Spinal cord (tissue), 10 donors: ENCODE results near the gene TMEM53. TPM values are rescaled to one million over a fixed set of nuclear protein-coding genes. Genes with fewer than 3 reads are reported as not detected.
A peak's percentile ranks its signal among the peaks of the same experiment; 100 is the strongest.
"Not testable (repeated sequence)": the region's sequence is repeated elsewhere in the genome, so short reads cannot be mapped to it uniquely, and the experiment has no call there.

Source experiments
- DNase-seq, 6 donors: peaks; one replicate each; pipeline versions ENCODE4 v3.0.0 to v3.0.0-alpha.2; 2013 to 2015; ENCODE audit warnings: low spot score in 6 of 6, low read depth in 4 of 6
- H3K27ac ChIP-seq: one replicate; pipeline ENCODE4 v1.5.1; 2013; ENCODE audit warnings: low read depth, low read length, control low read depth
- H3K27me3 ChIP-seq: one replicate; pipeline ENCODE4 v1.6.1; 2013; ENCODE audit warnings: low read length; ENCODE audit not compliant: control insufficient read depth, insufficient read depth
- H3K36me3 ChIP-seq: one replicate; pipeline ENCODE4 v1.6.1; 2013; ENCODE audit warnings: low read length; ENCODE audit not compliant: control insufficient read depth, insufficient read depth
- H3K4me1 ChIP-seq: one replicate; pipeline ENCODE4 v1.6.1; 2013; ENCODE audit warnings: low read length; ENCODE audit not compliant: control insufficient read depth, insufficient read depth
- H3K4me3 ChIP-seq: one replicate; pipeline ENCODE4 v1.5.1; 2013; ENCODE audit warnings: low read depth, low read length, control low read depth
- H3K9me3 ChIP-seq: one replicate; pipeline ENCODE4 v1.6.1; 2013; ENCODE audit warnings: low read length; ENCODE audit not compliant: control insufficient read depth, insufficient read depth
- WGBS: methylation state at CpG from one replicate; pipeline ENCODE4 v1.1.5; 2013; ENCODE audit warnings: missing lambda C conversion rate; ENCODE audit not compliant: insufficient coverage; 5-methylcytosine and 5-hydroxymethylcytosine counted together
- polyA plus RNA-seq, 2 donors: library from polyadenylated mRNA; unstranded; fragments of 120-200 nt; gene quantifications; one replicate each; pipeline ENCODE4 v1.2.1, GENCODE V29; 2013; ENCODE audit not compliant: insufficient read length in 2 of 2
- total RNA-seq, 2 donors: library from RNA; depleted of rRNA in 1 of 2; stranded (reverse); fragments of 120-200 nt in 1 of 2; fragments of >200 nt in 1 of 2; gene quantifications; one replicate each; pipeline versions ENCODE4 v1.2.3 to v1.2.4, GENCODE V29; 2013 to 2014
- donor health status: healthy.

Gene TMEM53
- total and polyA plus RNA-seq, 4 donors, result 3.0 to 14.8 (median 11.9) TPM

DNA sequence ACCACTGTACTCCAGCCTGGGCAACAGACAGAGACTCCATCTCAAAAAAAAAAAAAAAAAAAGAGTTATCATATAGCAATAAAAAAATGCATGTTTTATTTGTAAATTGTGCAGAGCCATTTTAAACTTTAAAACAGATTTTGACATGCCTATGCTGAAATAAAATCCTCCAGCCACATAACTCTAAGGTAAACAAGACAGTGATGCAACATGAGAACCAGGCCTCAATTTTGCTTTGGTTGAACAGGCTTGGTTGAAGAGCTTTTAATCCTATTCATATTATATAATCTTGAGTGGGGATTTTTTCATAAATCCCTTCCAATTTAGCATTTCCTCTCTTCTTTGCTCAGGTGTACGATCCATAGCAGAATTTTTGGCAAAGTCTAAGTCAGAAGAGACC, 26.3 kb upstream of the TMEM53 start:
- Histone ChIP-seq H3K27ac (no peak overlapping the region), H3K9me3 (no peaks in the 10 kb centered on the region), H3K27me3 (no peaks in the 10 kb centered on the region), H3K4me3 (no peak overlapping the region), H3K36me3 (no peaks in the 10 kb centered on the region), H3K4me1 (peaks cover 4% of the 10 kb centered on the region)
- no peak for DNase-seq
- no CpG with 5 or more reads among the region's 1 CpG for WGBS

DNA sequence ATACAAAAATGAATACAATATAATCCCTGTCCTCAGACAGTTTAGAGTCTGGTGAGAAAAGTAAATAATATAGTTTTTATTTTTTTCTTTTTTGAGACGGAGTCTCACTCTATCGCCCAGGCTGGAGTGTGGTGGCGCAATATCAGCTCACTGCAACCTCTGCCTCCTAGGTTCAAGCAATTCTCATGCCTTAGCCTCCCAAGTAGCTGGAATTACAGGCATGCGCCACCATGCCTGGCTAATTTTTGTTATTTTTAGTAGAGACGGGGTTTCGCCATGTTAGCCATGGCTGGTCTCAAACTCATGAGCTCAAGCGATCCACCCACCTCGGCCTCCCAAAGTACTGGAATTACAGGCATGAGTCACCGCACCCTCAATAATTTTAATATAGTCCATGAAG, 25.1 kb upstream of the TMEM53 start:
- not testable (repeated sequence) for DNase-seq, H3K9me3 ChIP-seq, H3K36me3 ChIP-seq, H3K4me1 ChIP-seq, H3K27me3 ChIP-seq, H3K27ac ChIP-seq, H3K4me3 ChIP-seq
- 100% methylated on average over 3 of the region's 9 CpGs for WGBS

DNA sequence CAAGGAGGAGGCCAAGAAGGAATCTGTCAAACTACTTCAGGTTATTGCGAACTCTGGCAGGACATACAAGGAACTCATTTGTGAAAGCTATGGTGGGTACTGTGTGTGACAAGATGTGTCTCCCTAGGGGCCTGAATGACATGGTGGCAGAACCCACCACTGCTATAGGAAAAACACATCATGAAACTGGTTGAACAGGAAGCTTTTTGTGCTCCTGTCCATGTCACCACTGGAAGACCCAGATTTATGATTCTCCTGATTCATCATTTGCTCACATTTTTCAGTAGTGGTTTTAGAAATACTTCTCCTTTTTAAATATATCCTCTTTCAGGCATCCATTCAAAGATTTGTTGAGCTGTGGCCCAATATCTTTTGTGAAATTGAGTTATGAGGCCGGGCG, 23.9 kb upstream of the TMEM53 start:
- 100% methylated on average over 1 of the region's 3 CpGs for WGBS
- Histone ChIP-seq H3K36me3 (no peaks in the 10 kb centered on the region), H3K27me3 (no peaks in the 10 kb centered on the region), H3K27ac (no peak overlapping the region), H3K4me3 (no peak overlapping the region), H3K4me1 (peaks cover 4% of the 10 kb centered on the region), H3K9me3 (no peaks in the 10 kb centered on the region)
- no peak for DNase-seq

- 86% methylated on average over 5 of the region's 7 CpGs for WGBS
- Histone ChIP-seq H3K27ac (no peak overlapping the region), H3K4me3 (no peak overlapping the region), H3K36me3 (no peaks in the 10 kb centered on the region), H3K27me3 (no peaks in the 10 kb centered on the region), H3K9me3 (no peaks in the 10 kb centered on the region), H3K4me1 (peaks cover 4% of the 10 kb centered on the region)
- DNase-seq, result no peak
Observed at GRCh38 chr1:44696789-44697345, 22.6 kb upstream of the TMEM53 start.

DNA sequence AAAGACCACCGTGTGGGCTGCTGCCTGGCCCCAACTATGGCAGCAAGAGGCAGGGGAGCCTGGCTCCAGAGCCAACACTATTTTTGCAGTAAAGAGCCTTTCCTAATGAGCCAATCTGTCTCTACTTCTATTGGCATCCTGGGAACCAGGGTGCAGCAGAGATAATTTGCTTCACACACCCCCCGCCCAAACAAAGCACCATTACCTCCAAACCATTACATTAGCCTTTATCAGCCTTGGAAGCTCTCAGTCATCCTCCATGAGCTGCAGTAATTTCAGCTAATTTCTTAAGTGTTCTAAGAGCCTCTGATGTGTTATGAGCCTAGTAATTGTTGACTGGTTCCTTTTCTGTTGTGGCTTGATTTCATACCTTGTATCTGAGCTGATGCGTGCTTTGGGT, 21.8 kb upstream of the TMEM53 start:
- Histone ChIP-seq H3K27ac (no peak overlapping the region), H3K27me3 (no peaks in the 10 kb centered on the region), H3K36me3 (no peaks in the 10 kb centered on the region), H3K4me1 (peaks cover 4% of the 10 kb centered on the region), H3K4me3 (no peak overlapping the region), H3K9me3 (no peaks in the 10 kb centered on the region)
- 55% methylated on average over 2 of the region's 3 CpGs for WGBS
- DNase-seq, result peak in 3 of 6 donors; percentile 40 to 93 (median 51)

DNA sequence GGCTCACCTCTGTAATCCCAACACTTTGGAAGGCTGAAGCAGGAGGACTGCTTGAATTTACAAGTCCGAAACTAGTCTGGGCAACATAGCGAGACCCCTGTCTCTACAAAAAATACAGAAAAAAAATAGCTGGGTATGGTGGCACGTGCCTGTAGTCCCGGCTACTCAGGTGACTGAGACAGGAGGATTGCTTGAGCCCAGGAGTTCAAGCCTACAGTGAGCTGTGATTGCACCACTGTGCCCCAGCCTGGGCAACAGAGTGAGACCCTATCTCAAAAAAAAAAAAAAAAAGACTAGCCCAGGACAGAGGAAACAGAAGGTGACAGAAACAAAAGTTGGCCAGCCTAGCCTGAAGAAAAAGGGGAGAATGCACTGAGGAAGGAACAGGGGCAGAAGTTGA, 21.4 kb upstream of the TMEM53 start:
- H3K27me3 ChIP-seq, result no peaks in the 10 kb centered on the region
- DNase-seq, result no peak
- no peaks in the 10 kb centered on the region for H3K9me3 ChIP-seq
- no peak overlapping the region for H3K27ac ChIP-seq
- H3K36me3 ChIP-seq, result no peaks in the 10 kb centered on the region
- peaks cover 4% of the 10 kb centered on the region for H3K4me1 ChIP-seq
- no CpG with 5 or more reads among the region's 4 CpGs for WGBS
- H3K4me3 ChIP-seq, result no peak overlapping the region

DNA sequence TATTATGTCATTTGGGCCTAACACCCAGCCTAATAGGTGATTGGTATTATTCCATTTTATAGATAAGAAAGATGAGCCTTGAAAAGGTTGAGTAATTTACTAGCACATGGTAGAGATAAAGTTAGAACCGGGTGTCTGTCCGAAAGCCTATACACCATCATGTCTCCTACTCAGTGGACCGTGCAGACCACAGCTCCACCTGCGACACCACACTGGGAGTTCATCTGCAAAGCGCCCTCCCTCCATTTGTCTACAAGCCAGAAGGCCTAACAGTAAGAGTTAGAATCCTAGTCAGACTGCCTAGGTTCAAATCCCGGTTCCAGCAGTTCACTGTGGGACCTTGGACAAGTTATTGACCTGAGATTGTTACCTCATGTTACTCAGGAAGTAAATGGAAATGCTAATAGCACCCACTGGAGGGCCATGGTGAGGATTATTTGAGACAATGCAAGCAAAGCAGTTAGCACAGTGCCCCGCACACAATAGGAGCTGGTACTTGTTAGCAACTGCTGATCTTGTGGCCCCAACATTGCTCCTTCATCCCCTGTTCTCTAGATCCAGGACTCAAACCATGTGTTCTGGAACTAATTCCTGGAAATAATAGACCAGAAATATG, 20.7 kb upstream of the TMEM53 start:
- Histone ChIP-seq H3K4me3 (no peak overlapping the region), H3K27me3 (no peaks in the 10 kb centered on the region), H3K9me3 (no peaks in the 10 kb centered on the region), H3K27ac (no peak overlapping the region), H3K36me3 (no peaks in the 10 kb centered on the region), H3K4me1 (peaks cover 4% of the 10 kb centered on the region)
- no peak for DNase-seq
- 96% methylated on average over 5 of the region's 7 CpGs for WGBS

GRCh38 chr1:44693900-44694299, 19.6 kb upstream of the TMEM53 start:
- no peak overlapping the region for H3K27ac ChIP-seq
- no peaks in the 10 kb centered on the region for H3K9me3 ChIP-seq
- H3K27me3 ChIP-seq, result no peaks in the 10 kb centered on the region
- no peak overlapping the region for H3K4me3 ChIP-seq
- no peak for DNase-seq
- peaks cover 4% of the 10 kb centered on the region for H3K4me1 ChIP-seq
- no peaks in the 10 kb centered on the region for H3K36me3 ChIP-seq
- WGBS, result 100% methylated on average over 1 of the region's 3 CpGs

DNA sequence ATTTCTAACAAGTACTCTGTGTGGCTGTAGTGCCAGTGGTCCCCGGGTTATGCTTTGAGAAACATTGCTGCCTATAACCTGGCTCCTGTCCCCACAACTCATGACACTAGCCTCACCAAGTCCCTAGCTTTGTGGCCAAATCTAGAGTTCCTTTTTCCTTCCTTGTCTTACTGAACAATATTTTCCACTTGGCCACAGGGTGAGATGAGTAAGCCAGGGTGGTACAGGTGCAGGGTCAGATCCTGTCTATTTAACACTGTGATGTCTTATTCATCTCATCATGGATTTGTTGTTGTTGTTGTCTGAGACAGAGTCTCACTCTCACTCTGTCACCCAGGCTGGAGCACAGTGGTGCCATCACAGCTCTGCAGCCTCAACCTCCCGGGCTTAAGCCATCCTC, 18.9 kb upstream of the TMEM53 start:
- no peak overlapping the region for H3K4me3 ChIP-seq
- DNase-seq, result no peak
- WGBS, result 100% methylated on average over 1 of the region's 2 CpGs

GRCh38 chr1:44689447-44689765, 15.1 kb upstream of the TMEM53 start:
- Histone ChIP-seq H3K27me3 (no peaks in the 10 kb centered on the region), H3K4me3 (no peak overlapping the region), H3K9me3 (no peaks in the 10 kb centered on the region), H3K36me3 (no peaks in the 10 kb centered on the region), H3K4me1 (no peaks in the 10 kb centered on the region), H3K27ac (no peak overlapping the region)
- 72% methylated on average over 2 of the region's 3 CpGs for WGBS
- DNase-seq, result no peak

More for the DNA sequence above, 18.9 kb upstream of the TMEM53 start:
- H3K9me3 ChIP-seq, result no peaks in the 10 kb centered on the region
- no peaks in the 10 kb centered on the region for H3K36me3 ChIP-seq
- no peaks in the 10 kb centered on the region for H3K27me3 ChIP-seq
- peaks cover 4% of the 10 kb centered on the region for H3K4me1 ChIP-seq
- no peak overlapping the region for H3K27ac ChIP-seq
